SH-SY5Y (cell line): Measurements from ENCODE around the gene TRPC4.

Experiments used
- GATA2 ChIP-seq: IDR thresholded peaks from 2 replicates; pipeline ENCODE4 v1.6.1; 2011; ENCODE audit warnings: mild to moderate bottlenecking, low read depth, low read length
- GATA3 ChIP-seq: IDR thresholded peaks from 2 replicates; pipeline ENCODE4 v1.6.1; 2011; ENCODE audit warnings: low read depth, mild to moderate bottlenecking, low read length, moderate library complexity

GRCh38 chr13:37680137-37680536 is 189.4 kb downstream of the TRPC4 start:
- no peak for TF ChIP-seq GATA3
- no peak for TF ChIP-seq GATA2
